ENCODE results near the gene RDX.

DNA sequence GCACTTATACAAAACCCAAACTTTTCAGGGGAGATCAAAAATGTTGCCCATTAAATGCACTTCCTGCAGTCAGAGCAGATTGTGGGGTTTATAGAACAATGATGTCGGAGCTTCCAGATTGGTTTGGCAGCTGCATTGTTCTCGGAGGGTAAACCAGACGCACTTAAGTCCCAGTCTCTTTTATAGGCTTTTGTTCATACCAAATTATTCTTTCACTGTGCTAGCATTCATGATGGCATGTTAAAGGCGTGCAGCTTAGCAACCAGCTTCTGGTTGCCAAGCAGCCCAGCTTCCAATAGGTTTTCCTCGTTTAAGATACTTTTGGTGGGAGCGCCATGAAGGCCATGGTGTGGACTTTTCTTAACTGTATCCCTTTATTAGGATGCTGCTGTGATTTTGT, 162.3 kb downstream of the RDX start:
- TF ChIP-seq CTCF (IDR thresholded peaks at IDR 0.05) (no peak), POLR2A (IDR thresholded peaks at IDR 0.05) (no peak), POLR2AphosphoS5 (IDR thresholded peaks at IDR 0.05) (no peak)
